DOHH2 (cell line): ENCODE data around the gene BAZ1A.
"Not testable (repeated sequence)": the region's sequence is repeated elsewhere in the genome, so short reads cannot be mapped to it uniquely, and the experiment has no call there.

ENCODE experiments used
- H3F3A ChIP-seq: fragments of 200-600 bp; sonication (generic), shearing (Covaris generic); 2 replicates; pipeline ENCODE4 v1.6.0; 2016; ENCODE audit warnings: antibody characterized with exemption, mild to moderate bottlenecking; ENCODE audit not compliant: control insufficient read depth, insufficient read depth
- H3K27ac ChIP-seq: fragments of 200-600 bp; sonication (generic); 2 replicates; pipeline ENCODE4 v1.5.1; 2014; ENCODE audit warnings: low read depth, mild to moderate bottlenecking, low read length, moderate library complexity
- H3K27me3 ChIP-seq: fragments of 200-600 bp; sonication (generic); 2 replicates; pipeline ENCODE4 v1.6.1; 2014; ENCODE audit warnings: mild to moderate bottlenecking, low read length, mixed read lengths; ENCODE audit not compliant: control insufficient read depth
- H3K36me3 ChIP-seq: fragments of 200-600 bp; sonication (generic); 2 replicates; pipeline ENCODE4 v1.6.1; 2014; ENCODE audit warnings: mild to moderate bottlenecking, low read length, moderate library complexity, mixed read lengths; ENCODE audit not compliant: control insufficient read depth
- H3K4me1 ChIP-seq: fragments of 200-600 bp; sonication (generic); 2 replicates; pipeline ENCODE4 v1.6.1; 2014; ENCODE audit warnings: mild to moderate bottlenecking, low read length, mixed read lengths; ENCODE audit not compliant: control insufficient read depth
- H3K4me2 ChIP-seq: fragments of 200-600 bp; sonication (generic); 2 replicates; pipeline ENCODE4 v1.6.0; 2014; ENCODE audit warnings: mild to moderate bottlenecking, low read length, moderate library complexity
- H3K4me3 ChIP-seq: fragments of 200-600 bp; sonication (generic); 2 replicates; pipeline ENCODE4 v1.5.1; 2014; ENCODE audit warnings: mild to moderate bottlenecking, low read length, mixed read lengths
- H3K79me2 ChIP-seq: fragments of 200-600 bp; sonication (generic); 2 replicates; pipeline ENCODE4 v1.6.1; 2014; ENCODE audit warnings: mild to moderate bottlenecking, low read length, mixed read lengths; ENCODE audit not compliant: control insufficient read depth
- H3K9me2 ChIP-seq: fragments of 200-600 bp; sonication (generic); replicated peaks from 2 replicates; pipeline ENCODE4 v1.6.1; 2014; ENCODE audit warnings: mild to moderate bottlenecking, low read length, mixed read lengths; ENCODE audit not compliant: control insufficient read depth
- H3K9me3 ChIP-seq: fragments of 200-600 bp; sonication (generic); 2 replicates; pipeline ENCODE4 v1.6.1; 2014; ENCODE audit warnings: antibody characterized with exemption, low read length, mixed read lengths; ENCODE audit not compliant: control insufficient read depth, insufficient read depth
- H4K20me1 ChIP-seq: fragments of 200-600 bp; sonication (generic); 2 replicates; pipeline ENCODE4 v1.6.0; 2014; ENCODE audit warnings: low read depth, mild to moderate bottlenecking, antibody characterized with exemption, low read length, moderate library complexity; ENCODE audit not compliant: control insufficient read depth, insufficient read depth
- EZH2phosphoT487 ChIP-seq: fragments of 200-600 bp; sonication (generic); IDR thresholded peaks from 2 replicates; pipeline ENCODE4 v1.6.1; 2017; ENCODE audit warnings: borderline replicate concordance, mild to moderate bottlenecking, antibody characterized with exemption, low read length, moderate library complexity, mixed read lengths
- TF ChIP-seq, protein P1 (sequence below): fragments of 200-600 bp; sonication (generic); IDR thresholded peaks from one replicate; pipeline ENCODE4 v1.5.1; 2014; ENCODE audit warnings: antibody characterized with exemption, mild to moderate bottlenecking, low read depth, low read length; ENCODE audit not compliant: poor library complexity, severe bottlenecking

The BAZ1A gene

GRCh38 chr14:34804933-34805332 is 70.2 kb downstream of the BAZ1A start:
- no peak overlapping the region for H3K4me2 ChIP-seq
- no peaks in the 10 kb centered on the region for H3K4me1 ChIP-seq
- no peak for TF ChIP-seq EZH2phosphoT487
- TF ChIP-seq, protein P1, sequence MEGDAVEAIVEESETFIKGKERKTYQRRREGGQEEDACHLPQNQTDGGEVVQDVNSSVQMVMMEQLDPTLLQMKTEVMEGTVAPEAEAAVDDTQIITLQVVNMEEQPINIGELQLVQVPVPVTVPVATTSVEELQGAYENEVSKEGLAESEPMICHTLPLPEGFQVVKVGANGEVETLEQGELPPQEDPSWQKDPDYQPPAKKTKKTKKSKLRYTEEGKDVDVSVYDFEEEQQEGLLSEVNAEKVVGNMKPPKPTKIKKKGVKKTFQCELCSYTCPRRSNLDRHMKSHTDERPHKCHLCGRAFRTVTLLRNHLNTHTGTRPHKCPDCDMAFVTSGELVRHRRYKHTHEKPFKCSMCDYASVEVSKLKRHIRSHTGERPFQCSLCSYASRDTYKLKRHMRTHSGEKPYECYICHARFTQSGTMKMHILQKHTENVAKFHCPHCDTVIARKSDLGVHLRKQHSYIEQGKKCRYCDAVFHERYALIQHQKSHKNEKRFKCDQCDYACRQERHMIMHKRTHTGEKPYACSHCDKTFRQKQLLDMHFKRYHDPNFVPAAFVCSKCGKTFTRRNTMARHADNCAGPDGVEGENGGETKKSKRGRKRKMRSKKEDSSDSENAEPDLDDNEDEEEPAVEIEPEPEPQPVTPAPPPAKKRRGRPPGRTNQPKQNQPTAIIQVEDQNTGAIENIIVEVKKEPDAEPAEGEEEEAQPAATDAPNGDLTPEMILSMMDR = no peak
- H3K4me3 ChIP-seq = no peak overlapping the region
- peaks cover 4% of the 10 kb centered on the region; the same call in 1 of the 2 replicates for H3K79me2 ChIP-seq
- H3K9me2 ChIP-seq = no peaks in the 10 kb centered on the region
- H3K27ac ChIP-seq = no peak overlapping the region
- no peaks in the 10 kb centered on the region for H4K20me1 ChIP-seq
- H3K9me3 ChIP-seq = no peaks in the 10 kb centered on the region
- H3F3A ChIP-seq = no peaks in the 10 kb centered on the region
- H3K36me3 ChIP-seq = peaks cover 90% of the 10 kb centered on the region
- no peaks in the 10 kb centered on the region for H3K27me3 ChIP-seq

- H4K20me1 ChIP-seq, H3K4me1 ChIP-seq, H3K4me3 ChIP-seq, H3K4me2 ChIP-seq, H3K27me3 ChIP-seq, H3K27ac ChIP-seq, H3K79me2 ChIP-seq, H3K9me3 ChIP-seq, H3F3A ChIP-seq, H3K9me2 ChIP-seq: not testable (repeated sequence)
- peaks cover 90% of the 10 kb centered on the region for H3K36me3 ChIP-seq
Measured at GRCh38 chr14:34798861-34799260, 76.3 kb downstream of the BAZ1A start.

- Histone ChIP-seq H3K36me3 (peaks cover 90% of the 10 kb centered on the region), H3K9me3 (no peaks in the 10 kb centered on the region), H4K20me1 (no peaks in the 10 kb centered on the region), H3K9me2 (no peaks in the 10 kb centered on the region), H3K4me2 (no peak overlapping the region), H3K27ac (no peak overlapping the region), H3F3A (no peaks in the 10 kb centered on the region; the same call in 1 of the 2 replicates), H3K4me3 (no peak overlapping the region), H3K27me3 (no peaks in the 10 kb centered on the region), H3K4me1 (no peaks in the 10 kb centered on the region), H3K79me2 (no peaks in the 10 kb centered on the region)
- no peak for TF ChIP-seq EZH2phosphoT487
- TF ChIP-seq, protein P1 = no peak
Measured at GRCh38 chr14:34797747-34798583, 77.2 kb downstream of the BAZ1A start.

DNA sequence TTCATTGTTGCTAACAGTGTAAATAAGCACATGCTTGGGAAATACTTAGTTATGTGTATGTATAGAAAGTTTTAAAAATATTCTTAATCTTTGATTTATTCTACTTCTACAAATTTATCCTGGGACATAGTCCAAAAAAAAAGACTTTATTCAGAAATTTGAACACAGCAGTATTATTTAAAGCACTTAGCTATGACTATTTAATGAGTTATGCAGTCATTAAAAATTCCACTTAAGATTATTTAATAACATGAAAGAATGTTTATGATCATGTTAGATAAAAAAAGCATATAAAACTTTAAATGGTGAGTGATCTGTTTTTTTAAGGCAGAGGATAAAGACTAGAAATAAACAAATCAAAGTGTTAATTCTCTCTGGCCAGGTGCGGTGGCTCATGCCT is 78.3 kb downstream of the BAZ1A start:
- no peak overlapping the region for H3K4me3 ChIP-seq
- H3K4me1 ChIP-seq = no peaks in the 10 kb centered on the region
- no peaks in the 10 kb centered on the region for H4K20me1 ChIP-seq
- no peaks in the 10 kb centered on the region for H3K27me3 ChIP-seq
- TF ChIP-seq EZH2phosphoT487 = no peak
- TF ChIP-seq, protein P1 = no peak
- no peaks in the 10 kb centered on the region for H3K79me2 ChIP-seq
- H3F3A ChIP-seq = no peaks in the 10 kb centered on the region; the same call in 1 of the 2 replicates
- no peak overlapping the region for H3K27ac ChIP-seq
- peaks cover 89% of the 10 kb centered on the region for H3K36me3 ChIP-seq
- no peak overlapping the region for H3K4me2 ChIP-seq
- H3K9me3 ChIP-seq = no peaks in the 10 kb centered on the region
- H3K9me2 ChIP-seq = no peaks in the 10 kb centered on the region
